Activated CD4-positive, alpha-beta memory T cell treated with anti-CD3 and anti-CD28 coated beads, Interleukin-2, amount 10 ng/mL, durations not matched to agents 7 days and 5 days (primary cell): ENCODE results near the gene IQSEC1. TPM values are rescaled to one million over a fixed set of nuclear protein-coding genes. Genes with fewer than 3 reads are reported as not detected.
A peak's percentile ranks its signal among the peaks of the same experiment; 100 is the strongest.

Source experiments
- CTCF ChIA-PET: fragments of 350-600 bp; sonication (Branson Sonifier 250); formaldehyde crosslinking; loops from one replicate; lab custom pipeline; 2021; ENCODE audit warnings: antibody characterized with exemption, inconsistent platforms; lab: Charles Lee
- POLR2A ChIA-PET: fragments of 350-600 bp; sonication (Branson Sonifier 250); formaldehyde crosslinking; loops from one replicate; lab custom pipeline; 2021; ENCODE audit warnings: antibody characterized with exemption; lab: Charles Lee
- DNase-seq: peaks from one replicate; pipeline ENCODE4 v3.0.0-alpha.2; 2020
- H3K27ac Mint-ChIP-seq: one replicate; pipeline ENCODE4 v1.8.0; 2021; ENCODE audit warnings: mild to moderate bottlenecking, mixed read lengths
- H3K27me3 Mint-ChIP-seq: one replicate; pipeline ENCODE4 v1.8.0; 2021; ENCODE audit warnings: mixed read lengths
- H3K36me3 Mint-ChIP-seq: one replicate; pipeline ENCODE4 v1.8.0; 2021; ENCODE audit warnings: low read depth, mixed read lengths
- H3K4me1 Mint-ChIP-seq: one replicate; pipeline ENCODE4 v1.8.0; 2021; ENCODE audit warnings: mixed read lengths
- H3K4me3 Mint-ChIP-seq: one replicate; pipeline ENCODE4 v1.8.0; 2021; ENCODE audit warnings: mild to moderate bottlenecking, mixed read lengths
- H3K9me3 Mint-ChIP-seq: one replicate; pipeline ENCODE4 v1.8.0; 2021; ENCODE audit warnings: mixed read lengths
- total RNA-seq, 2 experiments: library from RNA; stranded (reverse); gene quantifications; one replicate each; pipeline ENCODE4 v1.2.3, GENCODE V29; 2021

Gene IQSEC1
- total RNA-seq, 2 experiments from 2014 or later: 99.8 to 100 TPM

DNA sequence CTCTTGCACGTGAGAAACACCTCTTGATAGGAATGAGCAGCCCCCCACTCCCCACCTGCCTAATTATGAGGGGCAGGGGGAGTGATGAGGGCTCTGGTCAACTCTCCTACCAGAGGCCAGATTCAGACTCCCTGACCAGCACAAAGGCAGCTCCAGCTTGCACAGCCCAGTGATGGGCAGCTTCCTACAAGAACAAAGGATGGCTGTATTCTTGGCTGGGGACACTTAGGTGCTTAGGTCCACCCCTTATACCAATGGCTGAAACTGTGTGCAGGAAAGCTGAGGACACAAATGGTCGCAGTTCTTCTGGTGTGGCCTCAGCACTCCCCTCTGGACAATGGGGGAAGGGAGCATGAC is 81.8 kb downstream of the IQSEC1 start:
- POLR2A ChIA-PET: no interaction called here
- H3K9me3 Mint-ChIP-seq: no peaks in the 10 kb centered on the region
- CTCF ChIA-PET: no interaction called here
- H3K4me3 Mint-ChIP-seq: no peak overlapping the region
- peaks cover 24% of the 10 kb centered on the region for H3K36me3 Mint-ChIP-seq
- no peak for DNase-seq
- no peaks in the 10 kb centered on the region for H3K27me3 Mint-ChIP-seq
- H3K27ac Mint-ChIP-seq: no peak overlapping the region
- H3K4me1 Mint-ChIP-seq: peaks cover 34% of the 10 kb centered on the region

DNA sequence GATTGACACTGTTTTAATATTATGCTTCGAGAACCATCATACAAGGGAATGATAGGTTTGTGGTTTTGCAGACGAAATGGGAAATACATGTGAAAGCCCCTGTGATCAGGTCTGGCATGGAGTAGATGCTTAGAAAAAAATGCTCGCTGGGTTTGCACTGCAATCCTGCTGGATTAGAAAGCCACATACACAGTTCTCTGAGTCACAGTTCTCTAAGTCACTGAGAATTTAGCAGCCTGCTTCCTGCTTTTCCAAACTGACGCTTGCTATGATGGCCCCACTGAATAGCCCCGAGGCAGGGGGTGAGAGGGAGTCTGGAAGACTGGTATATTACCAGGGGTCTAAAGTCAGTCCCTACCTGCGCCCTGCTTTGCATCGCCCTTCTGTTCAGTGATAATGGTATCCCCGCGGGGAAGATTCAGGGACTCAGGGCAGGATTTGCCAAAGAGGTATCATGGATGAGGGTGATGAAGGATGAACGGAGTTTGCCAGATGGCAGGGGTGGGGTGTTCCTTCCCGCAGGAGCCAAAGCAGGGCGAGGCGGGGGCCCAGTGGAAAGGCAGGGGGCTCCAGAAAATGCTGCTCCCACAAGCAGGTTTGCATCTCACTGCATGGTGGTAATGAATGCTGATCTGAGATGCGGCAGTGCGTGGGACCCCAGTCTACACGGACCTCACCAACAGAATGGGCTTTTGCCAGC is 82.3 kb downstream of the IQSEC1 start:
- ChIA-PET CTCF (no interaction called here), POLR2A (no interaction called here)
- no peak overlapping the region for H3K4me3 Mint-ChIP-seq
- no peak for DNase-seq
- H3K9me3 Mint-ChIP-seq: no peaks in the 10 kb centered on the region
- no peaks in the 10 kb centered on the region for H3K27me3 Mint-ChIP-seq
- no peak overlapping the region for H3K27ac Mint-ChIP-seq
- H3K36me3 Mint-ChIP-seq: peaks cover 19% of the 10 kb centered on the region
- H3K4me1 Mint-ChIP-seq: peaks cover 34% of the 10 kb centered on the region

DNA sequence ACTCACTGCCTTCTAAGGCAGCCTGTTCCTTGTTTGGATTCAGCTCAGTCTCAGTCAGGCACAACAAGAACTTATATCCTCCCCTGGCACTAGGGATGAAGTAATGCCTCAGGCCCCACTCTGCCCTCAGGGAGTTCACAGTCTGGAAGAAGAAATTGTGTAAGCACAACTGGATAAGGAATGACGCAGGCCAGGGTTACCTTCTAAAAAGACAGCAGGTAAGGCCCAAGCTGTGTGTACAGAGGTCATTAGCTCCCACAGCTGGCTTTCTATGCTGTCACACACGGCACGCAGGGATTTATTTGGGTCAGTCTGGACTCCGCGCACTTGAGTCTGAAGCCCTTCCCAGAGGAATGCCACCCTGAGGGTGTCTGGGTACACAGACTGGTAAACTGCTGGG is 82.9 kb downstream of the IQSEC1 start:
- Mint-ChIP-seq H3K27ac (no peak overlapping the region), H3K4me3 (no peak overlapping the region), H3K4me1 (peaks cover 36% of the 10 kb centered on the region), H3K36me3 (peaks cover 17% of the 10 kb centered on the region), H3K27me3 (no peaks in the 10 kb centered on the region), H3K9me3 (no peaks in the 10 kb centered on the region)
- ChIA-PET POLR2A (interaction anchor here (1.0 to 2.6 kb wide), 3 partner anchors 9 to 25 kb away, joined by 3 to 9 read pairs (median 5); no protein-coding TSS in a partner anchor), CTCF (interaction anchor here (1.5 kb wide), 1 partner anchor 13 kb away, joined by 3 read pairs; no protein-coding TSS in a partner anchor)
- DNase-seq: no peak

DNA sequence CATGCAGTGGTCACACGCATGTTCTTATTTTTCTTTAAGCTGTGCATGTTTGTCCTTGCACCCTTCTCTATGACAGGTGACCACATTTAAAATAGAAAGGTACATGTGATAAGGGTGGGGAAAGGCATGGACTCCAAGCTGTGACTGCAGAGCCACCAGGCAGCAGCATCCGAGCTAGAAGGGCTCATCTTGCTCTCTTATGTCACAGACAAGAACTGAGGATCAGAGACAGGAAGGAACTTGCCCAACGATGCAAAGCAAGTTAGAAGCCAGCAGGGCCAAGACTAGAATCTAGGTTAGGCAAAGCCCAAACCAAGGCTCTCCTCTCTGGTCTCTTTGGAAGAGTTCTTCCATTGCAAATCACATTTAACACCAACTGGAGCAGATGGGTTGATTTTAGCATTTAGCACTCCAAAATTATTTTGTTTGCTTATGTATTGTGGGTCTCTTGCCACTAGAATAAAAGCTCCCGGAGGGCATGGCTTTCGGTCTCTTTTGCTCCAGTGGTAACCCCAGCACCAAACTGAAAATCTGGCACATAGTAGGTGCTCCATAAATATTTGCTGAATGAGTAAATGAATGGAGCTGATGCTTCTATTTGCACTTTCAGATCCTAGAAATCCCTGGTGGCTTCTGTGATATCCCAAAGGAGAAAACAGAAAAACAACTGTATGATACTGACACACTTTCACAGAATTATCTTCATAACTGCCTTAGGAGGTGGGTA is 84.3 kb downstream of the IQSEC1 start:
- no peaks in the 10 kb centered on the region for H3K27me3 Mint-ChIP-seq
- POLR2A ChIA-PET: interaction anchor here (0.7 to 2.6 kb wide), 5 partner anchors 10 to 26 kb away, joined by 3 to 9 read pairs (median 3); no protein-coding TSS in a partner anchor
- H3K36me3 Mint-ChIP-seq: peaks cover 14% of the 10 kb centered on the region
- H3K27ac Mint-ChIP-seq: no peak overlapping the region
- peaks cover 34% of the 10 kb centered on the region for H3K4me1 Mint-ChIP-seq
- no peak for DNase-seq
- CTCF ChIA-PET: interaction anchor here (1.4 to 1.5 kb wide), 2 partner anchors 11 to 14 kb away, joined by 3 to 4 read pairs; no protein-coding TSS in a partner anchor
- H3K4me3 Mint-ChIP-seq: no peak overlapping the region
- H3K9me3 Mint-ChIP-seq: no peaks in the 10 kb centered on the region

DNA sequence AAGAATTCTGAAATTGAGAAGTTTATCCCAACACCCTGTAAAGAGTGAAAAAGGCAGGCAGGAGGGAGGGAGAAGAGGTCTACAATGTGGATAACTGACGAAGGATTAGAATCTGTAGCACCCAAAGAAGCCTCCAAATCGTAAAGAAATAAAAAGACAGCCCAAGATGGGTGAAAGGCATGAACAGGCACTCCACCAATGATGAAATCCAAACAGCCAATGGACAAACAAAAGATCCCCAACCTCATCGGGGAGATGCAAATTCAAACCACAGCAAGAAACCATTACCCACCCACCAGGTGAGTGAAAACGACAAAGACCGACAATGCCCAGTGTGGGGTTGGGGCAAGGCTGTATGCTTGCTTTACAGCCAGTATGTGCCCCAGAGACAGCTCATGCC is 85.6 kb downstream of the IQSEC1 start:
- H3K4me1 Mint-ChIP-seq: peaks cover 45% of the 10 kb centered on the region
- ChIA-PET POLR2A (interaction anchor here (0.8 to 1.3 kb wide), 2 partner anchors 12 to 41 kb away, joined by 3 read pairs; no protein-coding TSS in a partner anchor), CTCF (interaction anchor here (1.4 kb wide), 1 partner anchor 12 kb away, joined by 4 read pairs; no protein-coding TSS in a partner anchor)
- DNase-seq: no peak
- no peaks in the 10 kb centered on the region for H3K27me3 Mint-ChIP-seq
- H3K4me3 Mint-ChIP-seq: no peak overlapping the region
- peaks cover 14% of the 10 kb centered on the region for H3K36me3 Mint-ChIP-seq
- no peaks in the 10 kb centered on the region for H3K9me3 Mint-ChIP-seq
- H3K27ac Mint-ChIP-seq: no peak overlapping the region

DNA sequence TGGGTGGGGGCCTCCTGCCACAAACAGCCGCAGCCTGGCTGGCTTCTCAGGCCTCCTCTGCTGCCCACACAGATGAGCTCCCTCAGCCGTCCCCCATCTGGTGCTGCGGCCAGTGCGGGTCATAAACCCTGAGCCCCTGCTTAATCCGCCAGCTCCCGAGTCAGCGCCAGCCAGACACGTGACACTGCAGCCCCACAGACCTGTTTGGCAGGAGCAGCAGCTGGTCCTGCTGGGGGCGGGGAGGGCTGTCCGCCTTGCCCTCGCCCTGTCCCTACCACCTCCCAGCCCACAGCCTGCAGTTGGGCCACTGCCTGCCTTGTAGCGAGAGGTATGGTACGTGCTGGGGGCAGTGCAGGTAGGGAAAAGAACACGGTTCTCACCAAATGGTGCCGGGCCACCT is 86.2 kb downstream of the IQSEC1 start:
- Mint-ChIP-seq H3K4me1 (peaks cover 47% of the 10 kb centered on the region), H3K36me3 (peaks cover 14% of the 10 kb centered on the region), H3K27ac (no peak overlapping the region), H3K9me3 (no peaks in the 10 kb centered on the region), H3K4me3 (no peak overlapping the region), H3K27me3 (no peaks in the 10 kb centered on the region)
- no peak for DNase-seq
- CTCF ChIA-PET: interaction anchor here (3.5 kb wide), 1 partner anchor 8 kb away, joined by 22 read pairs; no protein-coding TSS in a partner anchor
- POLR2A ChIA-PET: no interaction called here

DNA sequence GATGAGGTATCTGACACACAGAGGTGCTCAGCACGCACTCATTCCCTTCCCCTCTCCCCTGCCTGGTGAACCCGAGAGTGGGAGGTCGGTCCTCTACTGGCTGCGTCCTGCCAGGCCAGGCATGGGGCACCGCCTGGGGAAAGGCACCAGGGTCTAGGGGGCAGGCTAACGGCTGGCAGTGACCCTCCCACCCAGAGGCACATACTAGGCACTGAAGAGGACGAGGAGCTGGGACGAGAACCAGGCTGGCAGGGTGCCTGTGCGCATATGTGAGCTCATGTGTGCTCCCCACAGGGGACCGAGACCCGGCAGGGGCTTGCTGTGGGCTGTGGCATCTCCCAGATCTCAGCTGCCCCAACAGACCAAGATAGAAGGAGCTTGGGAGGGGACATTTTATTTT is 86.7 kb downstream of the IQSEC1 start:
- ChIA-PET CTCF (interaction anchor here (3.5 kb wide), 1 partner anchor 8 kb away, joined by 22 read pairs; no protein-coding TSS in a partner anchor), POLR2A (no interaction called here)
- Mint-ChIP-seq H3K27ac (no peak overlapping the region), H3K27me3 (no peaks in the 10 kb centered on the region), H3K4me3 (no peak overlapping the region), H3K36me3 (peaks cover 14% of the 10 kb centered on the region), H3K4me1 (peaks cover 50% of the 10 kb centered on the region), H3K9me3 (no peaks in the 10 kb centered on the region)
- DNase-seq: no peak

DNA sequence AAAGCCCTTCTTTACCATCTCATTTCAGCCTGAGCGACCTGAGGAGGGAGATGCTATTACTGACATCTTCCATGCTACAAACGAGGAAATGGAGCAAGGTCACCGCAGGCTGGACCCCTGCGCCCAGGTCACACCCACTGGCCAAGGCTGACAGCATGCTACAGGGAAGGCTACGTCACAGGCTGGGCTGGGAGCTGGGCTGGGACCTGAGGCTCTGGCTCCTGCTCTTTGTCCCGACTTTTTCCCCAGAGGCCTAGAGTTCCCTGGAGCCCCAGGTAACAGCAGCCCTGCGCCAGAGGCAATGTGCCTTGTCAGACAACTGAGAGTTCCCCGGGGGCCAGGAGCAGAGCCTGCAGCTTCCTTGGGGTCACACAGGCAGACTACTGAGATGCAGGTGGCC is 87.2 kb downstream of the IQSEC1 start:
- no peaks in the 10 kb centered on the region for H3K27me3 Mint-ChIP-seq
- peaks cover 50% of the 10 kb centered on the region for H3K4me1 Mint-ChIP-seq
- ChIA-PET POLR2A (no interaction called here), CTCF (interaction anchor here (0.7 to 3.5 kb wide), 3 partner anchors 9 to 106 kb away, joined by 3 to 22 read pairs (median 3); no protein-coding TSS in a partner anchor)
- H3K36me3 Mint-ChIP-seq: peaks cover 14% of the 10 kb centered on the region
- H3K9me3 Mint-ChIP-seq: no peaks in the 10 kb centered on the region
- H3K27ac Mint-ChIP-seq: no peak overlapping the region
- no peak overlapping the region for H3K4me3 Mint-ChIP-seq
- DNase-seq: no peak

DNA sequence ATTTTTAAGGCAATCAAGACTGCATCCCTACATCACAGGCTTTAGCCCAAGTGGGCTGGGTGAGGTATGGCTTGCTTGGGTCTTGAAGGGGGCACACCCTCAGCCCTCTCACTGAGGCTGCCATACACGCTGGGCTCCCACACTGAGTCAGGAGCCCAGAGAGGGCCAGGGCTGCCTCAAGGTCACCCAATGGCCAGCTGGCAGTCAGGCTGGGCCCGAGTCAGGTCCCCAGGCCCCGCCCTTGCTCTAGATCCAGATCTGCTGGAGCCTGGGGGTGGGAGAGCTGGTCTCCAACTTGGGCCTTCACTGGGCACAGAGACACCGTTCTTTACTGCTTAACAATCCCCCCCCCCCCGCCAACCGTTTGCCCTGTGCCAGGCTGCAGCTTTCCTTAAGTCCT is 88.1 kb downstream of the IQSEC1 start:
- H3K27me3 Mint-ChIP-seq: no peaks in the 10 kb centered on the region
- POLR2A ChIA-PET: no interaction called here
- H3K36me3 Mint-ChIP-seq: peaks cover 14% of the 10 kb centered on the region
- peaks cover 49% of the 10 kb centered on the region for H3K4me1 Mint-ChIP-seq
- no peak overlapping the region for H3K4me3 Mint-ChIP-seq
- no peak for DNase-seq
- CTCF ChIA-PET: interaction anchor here (0.7 to 3.5 kb wide), 5 partner anchors 10 to 507 kb away, joined by 3 to 22 read pairs (median 3); no protein-coding TSS in a partner anchor
- H3K9me3 Mint-ChIP-seq: no peaks in the 10 kb centered on the region
- no peak overlapping the region for H3K27ac Mint-ChIP-seq

DNA sequence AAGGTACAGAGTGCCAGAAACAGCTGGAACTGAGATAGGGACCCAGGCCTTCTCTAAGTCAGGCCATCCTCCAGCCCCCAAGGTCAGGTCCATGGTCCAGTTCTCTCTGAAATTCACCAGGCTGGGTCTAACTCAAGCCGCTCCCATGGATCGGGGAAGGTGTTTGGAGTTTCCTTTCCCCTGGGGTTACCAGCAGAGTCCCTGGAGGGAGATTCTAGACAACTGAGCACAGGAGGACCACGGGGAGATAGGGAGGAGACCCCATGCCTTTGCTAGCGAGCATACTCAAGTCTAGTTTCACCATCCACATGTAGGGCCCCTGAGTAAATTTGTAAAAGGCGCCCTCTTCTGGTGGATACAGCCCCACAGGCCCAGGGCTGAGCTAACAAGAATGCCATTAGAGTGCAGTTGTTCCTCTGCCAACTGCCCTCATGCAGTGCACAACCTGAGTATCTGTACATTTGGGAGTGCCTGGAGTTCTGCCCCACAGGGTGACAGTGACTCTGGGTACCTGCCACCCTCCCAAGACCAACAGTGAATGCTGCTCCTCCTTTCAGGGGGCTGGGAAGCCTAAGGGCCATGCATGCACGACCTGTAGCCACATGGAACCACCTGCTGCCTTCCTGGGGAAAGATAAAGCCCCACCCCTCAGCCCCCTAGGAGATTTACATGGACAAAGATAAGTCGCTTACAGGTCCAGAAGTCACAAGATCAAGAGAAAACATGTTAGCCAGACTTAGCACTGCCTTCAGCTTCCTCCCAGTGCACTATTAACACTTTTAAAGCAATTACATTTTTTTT is 89.0 kb downstream of the IQSEC1 start:
- ChIA-PET POLR2A (no interaction called here), CTCF (interaction anchor here (0.6 to 3.5 kb wide), 14 partner anchors 9 to 506 kb away, joined by 3 to 22 read pairs (median 3); no protein-coding TSS in a partner anchor)
- Mint-ChIP-seq H3K27ac (no peak overlapping the region), H3K36me3 (peaks cover 16% of the 10 kb centered on the region), H3K4me3 (no peak overlapping the region), H3K27me3 (no peaks in the 10 kb centered on the region), H3K4me1 (peaks cover 45% of the 10 kb centered on the region), H3K9me3 (no peaks in the 10 kb centered on the region)
- DNase-seq: peak; percentile 56

DNA sequence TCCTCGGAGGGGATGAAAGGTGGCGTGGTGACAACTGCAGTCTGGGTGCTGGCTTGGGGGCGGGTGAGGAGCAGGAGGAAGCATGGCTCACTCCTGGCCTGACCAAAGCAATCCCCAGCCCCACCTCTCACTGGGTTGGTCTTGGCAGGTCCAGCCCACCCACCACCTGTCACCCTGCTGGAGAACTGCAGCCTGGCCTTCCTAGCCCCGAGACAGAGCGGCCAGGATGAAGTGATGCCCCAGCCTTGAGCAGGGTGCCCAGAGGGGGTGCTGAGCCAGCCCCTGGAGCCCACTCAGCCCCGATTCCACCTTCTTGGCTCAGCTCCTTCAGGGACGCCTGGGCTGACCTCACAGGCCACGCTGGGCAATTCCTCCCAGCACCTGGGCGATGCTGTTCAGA is 89.9 kb downstream of the IQSEC1 start:
- Mint-ChIP-seq H3K9me3 (no peaks in the 10 kb centered on the region), H3K4me1 (peaks cover 38% of the 10 kb centered on the region), H3K27me3 (no peaks in the 10 kb centered on the region), H3K36me3 (peaks cover 19% of the 10 kb centered on the region), H3K4me3 (no peak overlapping the region), H3K27ac (no peak overlapping the region)
- CTCF ChIA-PET: interaction anchor here (0.6 to 2.2 kb wide), 11 partner anchors 8 to 266 kb away, joined by 3 to 9 read pairs (median 4); no protein-coding TSS in a partner anchor
- POLR2A ChIA-PET: interaction anchor here (0.9 kb wide), 1 partner anchor 11 kb away, joined by 3 read pairs; no protein-coding TSS in a partner anchor
- DNase-seq: no peak

DNA sequence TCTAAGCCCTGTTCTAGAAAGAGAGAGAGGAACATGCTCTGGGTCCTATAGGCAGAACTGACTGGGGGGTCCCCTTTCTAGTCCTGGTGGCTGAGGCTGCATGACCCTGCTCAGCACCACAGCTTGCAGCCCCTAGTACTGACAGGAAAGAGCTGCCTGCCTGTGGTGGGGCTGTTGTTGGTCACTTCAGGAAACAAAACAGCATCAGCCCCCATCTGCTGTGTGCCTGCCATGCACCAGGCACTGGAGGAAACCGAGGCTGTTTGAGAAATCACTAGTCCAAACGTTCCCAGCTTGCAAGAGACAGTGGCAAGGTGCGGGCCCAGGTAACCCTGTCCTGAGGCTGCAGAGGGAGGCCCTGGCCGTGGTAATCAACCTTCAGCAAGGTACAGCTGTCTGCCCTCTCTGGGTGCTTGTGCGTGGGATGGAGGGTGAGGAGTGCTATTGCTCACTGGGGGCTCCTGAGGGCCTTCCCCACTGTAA is 90.6 kb downstream of the IQSEC1 start:
- H3K4me1 Mint-ChIP-seq: peaks cover 37% of the 10 kb centered on the region
- H3K27ac Mint-ChIP-seq: no peak overlapping the region
- H3K27me3 Mint-ChIP-seq: no peaks in the 10 kb centered on the region
- ChIA-PET CTCF (interaction anchor here (0.8 to 2.2 kb wide), 5 partner anchors 11 to 115 kb away, joined by 3 to 7 read pairs (median 3); no protein-coding TSS in a partner anchor), POLR2A (interaction anchor here (0.9 to 1.6 kb wide), 2 partner anchors 12 to 17 kb away, joined by 3 to 4 read pairs; no protein-coding TSS in a partner anchor)
- H3K4me3 Mint-ChIP-seq: no peak overlapping the region
- DNase-seq: no peak
- peaks cover 19% of the 10 kb centered on the region for H3K36me3 Mint-ChIP-seq
- H3K9me3 Mint-ChIP-seq: no peaks in the 10 kb centered on the region
